ENCODE results near the gene ESRRA. TPM values are rescaled to one million over a fixed set of nuclear protein-coding genes. Genes with fewer than 3 reads are reported as not detected.

Gene ESRRA
- total and polyA plus RNA-seq, 9 of the 15 experiments (the other 6 are each of a cell fraction or from before 2014, with no cell fraction given): 0.27 to 89.7 (median 23.7) TPM

DNA sequence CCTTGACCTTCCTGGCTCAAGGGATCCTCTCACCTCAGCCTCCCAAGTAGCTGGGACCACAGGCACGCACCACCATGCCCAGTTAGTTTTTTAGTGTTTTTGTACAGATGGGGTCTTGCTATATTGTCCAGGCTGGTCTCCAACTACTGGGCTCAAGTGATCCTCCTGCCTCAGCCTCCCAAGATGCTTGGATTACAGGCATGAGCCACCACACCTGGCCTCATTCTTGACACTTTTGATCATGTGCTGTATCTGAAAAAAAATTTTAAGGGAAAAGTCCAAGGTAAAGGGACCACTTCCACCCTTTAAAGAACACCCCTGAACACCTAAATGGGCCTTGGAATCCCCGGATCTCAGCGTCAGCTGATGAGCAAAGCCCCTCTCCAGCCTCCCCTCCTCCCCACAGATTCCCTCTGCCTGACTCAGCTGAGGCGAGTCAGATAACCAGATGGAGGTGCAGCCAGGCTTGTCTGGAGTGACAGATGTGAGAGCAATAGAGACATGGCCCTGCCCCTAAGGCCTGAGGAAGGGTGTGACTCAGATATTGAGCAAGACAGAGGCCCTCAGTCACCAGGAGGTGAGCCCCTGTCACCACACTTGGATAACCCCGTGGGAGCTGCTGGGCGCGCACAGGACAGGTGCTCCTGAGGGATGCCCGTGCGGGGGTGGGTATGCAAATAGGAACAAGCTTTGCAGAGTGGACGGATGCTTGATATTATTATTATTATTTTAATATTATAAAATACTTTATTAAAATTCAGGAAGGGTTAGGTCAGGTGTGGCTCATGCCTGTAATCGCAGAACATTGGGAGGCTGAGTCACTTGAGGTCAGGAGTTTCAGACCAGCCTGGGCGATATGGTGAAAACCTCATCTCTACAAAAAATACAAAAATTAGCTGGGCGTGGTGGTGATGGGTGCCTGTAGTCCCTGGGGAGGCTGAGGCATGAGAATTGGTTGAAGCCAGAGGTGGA, 29.7 kb downstream of the ESRRA start (continued):
- peak; percentile 19 for TF ChIP-seq BRD9 (IDR thresholded peaks at IDR 0.05; ENCODE audit: low read depth, partially characterized antibody)
- TF ChIP-seq, protein P1, sequence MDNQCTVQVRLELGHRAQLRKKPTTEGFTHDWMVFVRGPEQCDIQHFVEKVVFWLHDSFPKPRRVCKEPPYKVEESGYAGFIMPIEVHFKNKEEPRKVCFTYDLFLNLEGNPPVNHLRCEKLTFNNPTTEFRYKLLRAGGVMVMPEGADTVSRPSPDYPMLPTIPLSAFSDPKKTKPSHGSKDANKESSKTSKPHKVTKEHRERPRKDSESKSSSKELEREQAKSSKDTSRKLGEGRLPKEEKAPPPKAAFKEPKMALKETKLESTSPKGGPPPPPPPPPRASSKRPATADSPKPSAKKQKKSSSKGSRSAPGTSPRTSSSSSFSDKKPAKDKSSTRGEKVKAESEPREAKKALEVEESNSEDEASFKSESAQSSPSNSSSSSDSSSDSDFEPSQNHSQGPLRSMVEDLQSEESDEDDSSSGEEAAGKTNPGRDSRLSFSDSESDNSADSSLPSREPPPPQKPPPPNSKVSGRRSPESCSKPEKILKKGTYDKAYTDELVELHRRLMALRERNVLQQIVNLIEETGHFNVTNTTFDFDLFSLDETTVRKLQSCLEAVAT (IDR thresholded peaks at IDR 0.05): peak in 1 of 2 experiments; percentile 81; a peak in 2 of 4 replicates
- no peak for TF ChIP-seq ZBTB1 (CRISPR knock-in tag; IDR thresholded peaks at IDR 0.05; ENCODE audit: borderline replicate concordance, low read depth)
- TF ChIP-seq HDAC3 (IDR thresholded peaks at IDR 0.05; ENCODE audit: borderline replicate concordance, partially characterized antibody): peak; percentile 96
- TF ChIP-seq, protein P2, sequence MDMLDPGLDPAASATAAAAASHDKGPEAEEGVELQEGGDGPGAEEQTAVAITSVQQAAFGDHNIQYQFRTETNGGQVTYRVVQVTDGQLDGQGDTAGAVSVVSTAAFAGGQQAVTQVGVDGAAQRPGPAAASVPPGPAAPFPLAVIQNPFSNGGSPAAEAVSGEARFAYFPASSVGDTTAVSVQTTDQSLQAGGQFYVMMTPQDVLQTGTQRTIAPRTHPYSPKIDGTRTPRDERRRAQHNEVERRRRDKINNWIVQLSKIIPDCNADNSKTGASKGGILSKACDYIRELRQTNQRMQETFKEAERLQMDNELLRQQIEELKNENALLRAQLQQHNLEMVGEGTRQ (CRISPR knock-in tag; IDR thresholded peaks at IDR 0.05): peak; percentile 12; the same call in 1 of the 2 replicates
- TF ChIP-seq, protein P3, sequence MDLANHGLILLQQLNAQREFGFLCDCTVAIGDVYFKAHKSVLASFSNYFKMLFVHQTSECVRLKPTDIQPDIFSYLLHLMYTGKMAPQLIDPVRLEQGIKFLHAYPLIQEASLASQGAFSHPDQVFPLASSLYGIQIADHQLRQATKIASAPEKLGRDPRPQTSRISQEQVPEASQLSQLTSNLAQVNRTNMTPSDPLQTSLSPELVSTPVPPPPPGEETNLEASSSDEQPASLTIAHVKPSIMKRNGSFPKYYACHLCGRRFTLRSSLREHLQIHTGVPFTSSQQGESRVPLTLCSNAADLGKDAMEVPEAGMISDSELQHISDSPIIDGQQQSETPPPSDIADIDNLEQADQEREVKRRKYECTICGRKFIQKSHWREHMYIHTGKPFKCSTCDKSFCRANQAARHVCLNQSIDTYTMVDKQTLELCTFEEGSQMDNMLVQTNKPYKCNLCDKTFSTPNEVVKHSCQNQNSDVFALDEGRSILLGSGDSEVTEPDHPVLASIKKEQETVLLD (IDR thresholded peaks at IDR 0.05): peak; percentile 69
- peak; percentile 100 for TF ChIP-seq CBFA2T3 (IDR thresholded peaks at IDR 0.05)
- peak; percentile 88 for TF ChIP-seq EGR1 (conservative IDR thresholded peaks at IDR 0.05)
- peak; percentile 58; the same call in 1 of the 2 replicates for TF ChIP-seq MGA (IDR thresholded peaks at IDR 0.05)
- peak; percentile 96 for TF ChIP-seq NFIC (IDR thresholded peaks at IDR 0.05)
